ENCODE results near the gene ZYG11B.

ZYG11B gene

DNA sequence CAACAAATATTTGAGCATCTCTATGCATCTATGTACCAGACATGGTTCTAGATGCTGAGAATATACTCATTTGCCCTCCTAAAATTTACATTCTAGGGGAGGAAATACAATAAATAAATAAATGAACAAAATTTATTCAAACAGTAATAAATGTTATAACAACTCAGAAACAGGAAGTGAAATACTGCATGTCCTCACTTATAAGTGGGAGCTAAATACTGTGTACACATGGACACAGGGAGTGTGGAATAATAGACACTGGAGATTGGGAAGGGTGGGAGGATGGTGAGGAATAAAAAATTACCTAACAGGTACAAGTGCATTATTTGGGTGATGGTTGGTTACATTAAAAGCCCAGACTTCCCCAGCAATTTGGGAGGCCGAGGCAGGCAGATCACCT lies 32.4 kb upstream of the ZYG11B start:
- TF ChIP-seq, protein P1, sequence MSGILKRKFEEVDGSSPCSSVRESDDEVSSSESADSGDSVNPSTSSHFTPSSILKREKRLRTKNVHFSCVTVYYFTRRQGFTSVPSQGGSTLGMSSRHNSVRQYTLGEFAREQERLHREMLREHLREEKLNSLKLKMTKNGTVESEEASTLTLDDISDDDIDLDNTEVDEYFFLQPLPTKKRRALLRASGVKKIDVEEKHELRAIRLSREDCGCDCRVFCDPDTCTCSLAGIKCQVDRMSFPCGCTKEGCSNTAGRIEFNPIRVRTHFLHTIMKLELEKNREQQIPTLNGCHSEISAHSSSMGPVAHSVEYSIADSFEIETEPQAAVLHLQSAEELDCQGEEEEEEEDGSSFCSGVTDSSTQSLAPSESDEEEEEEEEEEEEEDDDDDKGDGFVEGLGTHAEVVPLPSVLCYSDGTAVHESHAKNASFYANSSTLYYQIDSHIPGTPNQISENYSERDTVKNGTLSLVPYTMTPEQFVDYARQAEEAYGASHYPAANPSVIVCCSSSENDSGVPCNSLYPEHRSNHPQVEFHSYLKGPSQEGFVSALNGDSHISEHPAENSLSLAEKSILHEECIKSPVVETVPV (CRISPR knock-in tag; IDR thresholded peaks at IDR 0.05), result no peak
- TF ChIP-seq ARNTL (CRISPR knock-in tag; IDR thresholded peaks at IDR 0.05; ENCODE audit: borderline replicate concordance, low read depth) (no peak), ZFP3 (CRISPR knock-in tag; IDR thresholded peaks at IDR 0.05) (no peak), ESRRG (CRISPR knock-in tag; IDR thresholded peaks at IDR 0.05) (no peak), ZNF565 (CRISPR knock-in tag; conservative IDR thresholded peaks at IDR 0.05; ENCODE audit: low read depth) (no peak), ZNF8 (CRISPR knock-in tag; IDR thresholded peaks at IDR 0.05) (no peak), BACH2 (CRISPR knock-in tag; IDR thresholded peaks at IDR 0.05; ENCODE audit: borderline replicate concordance) (no peak), CSDC2 (CRISPR knock-in tag; IDR thresholded peaks at IDR 0.05) (no peak), TOX (CRISPR knock-in tag; IDR thresholded peaks at IDR 0.05; ENCODE audit: borderline replicate concordance) (no peak), ZFP30 (CRISPR knock-in tag; IDR thresholded peaks at IDR 0.05) (no peak), SNAI2 (CRISPR knock-in tag; IDR thresholded peaks at IDR 0.05) (no peak), GLIS3 (CRISPR knock-in tag; IDR thresholded peaks at IDR 0.05) (no peak), ZNF70 (CRISPR knock-in tag; IDR thresholded peaks at IDR 0.05) (no peak), TCF4 (CRISPR knock-in tag; IDR thresholded peaks at IDR 0.05; ENCODE audit: borderline replicate concordance) (no peak), ISL1 (CRISPR knock-in tag; IDR thresholded peaks at IDR 0.05) (no peak), PPARA (CRISPR knock-in tag; IDR thresholded peaks at IDR 0.05; ENCODE audit: borderline replicate concordance) (no peak)
- TF ChIP-seq, protein P2, sequence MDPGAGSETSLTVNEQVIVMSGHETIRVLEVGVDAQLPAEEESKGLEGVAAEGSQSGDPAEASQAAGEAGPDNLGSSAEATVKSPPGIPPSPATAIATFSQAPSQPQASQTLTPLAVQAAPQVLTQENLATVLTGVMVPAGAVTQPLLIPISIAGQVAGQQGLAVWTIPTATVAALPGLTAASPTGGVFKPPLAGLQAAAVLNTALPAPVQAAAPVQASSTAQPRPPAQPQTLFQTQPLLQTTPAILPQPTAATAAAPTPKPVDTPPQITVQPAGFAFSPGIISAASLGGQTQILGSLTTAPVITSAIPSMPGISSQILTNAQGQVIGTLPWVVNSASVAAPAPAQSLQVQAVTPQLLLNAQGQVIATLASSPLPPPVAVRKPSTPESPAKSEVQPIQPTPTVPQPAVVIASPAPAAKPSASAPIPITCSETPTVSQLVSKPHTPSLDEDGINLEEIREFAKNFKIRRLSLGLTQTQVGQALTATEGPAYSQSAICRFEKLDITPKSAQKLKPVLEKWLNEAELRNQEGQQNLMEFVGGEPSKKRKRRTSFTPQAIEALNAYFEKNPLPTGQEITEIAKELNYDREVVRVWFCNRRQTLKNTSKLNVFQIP (CRISPR knock-in tag; IDR thresholded peaks at IDR 0.05; ENCODE audit: borderline replicate concordance, low read depth), result no peak
- TF ChIP-seq, protein P3, sequence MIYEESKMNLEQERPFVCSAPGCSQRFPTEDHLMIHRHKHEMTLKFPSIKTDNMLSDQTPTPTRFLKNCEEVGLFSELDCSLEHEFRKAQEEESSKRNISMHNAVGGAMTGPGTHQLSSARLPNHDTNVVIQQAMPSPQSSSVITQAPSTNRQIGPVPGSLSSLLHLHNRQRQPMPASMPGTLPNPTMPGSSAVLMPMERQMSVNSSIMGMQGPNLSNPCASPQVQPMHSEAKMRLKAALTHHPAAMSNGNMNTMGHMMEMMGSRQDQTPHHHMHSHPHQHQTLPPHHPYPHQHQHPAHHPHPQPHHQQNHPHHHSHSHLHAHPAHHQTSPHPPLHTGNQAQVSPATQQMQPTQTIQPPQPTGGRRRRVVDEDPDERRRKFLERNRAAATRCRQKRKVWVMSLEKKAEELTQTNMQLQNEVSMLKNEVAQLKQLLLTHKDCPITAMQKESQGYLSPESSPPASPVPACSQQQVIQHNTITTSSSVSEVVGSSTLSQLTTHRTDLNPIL (CRISPR knock-in tag; IDR thresholded peaks at IDR 0.05; ENCODE audit: low read depth), result no peak
- TF ChIP-seq, protein P4, sequence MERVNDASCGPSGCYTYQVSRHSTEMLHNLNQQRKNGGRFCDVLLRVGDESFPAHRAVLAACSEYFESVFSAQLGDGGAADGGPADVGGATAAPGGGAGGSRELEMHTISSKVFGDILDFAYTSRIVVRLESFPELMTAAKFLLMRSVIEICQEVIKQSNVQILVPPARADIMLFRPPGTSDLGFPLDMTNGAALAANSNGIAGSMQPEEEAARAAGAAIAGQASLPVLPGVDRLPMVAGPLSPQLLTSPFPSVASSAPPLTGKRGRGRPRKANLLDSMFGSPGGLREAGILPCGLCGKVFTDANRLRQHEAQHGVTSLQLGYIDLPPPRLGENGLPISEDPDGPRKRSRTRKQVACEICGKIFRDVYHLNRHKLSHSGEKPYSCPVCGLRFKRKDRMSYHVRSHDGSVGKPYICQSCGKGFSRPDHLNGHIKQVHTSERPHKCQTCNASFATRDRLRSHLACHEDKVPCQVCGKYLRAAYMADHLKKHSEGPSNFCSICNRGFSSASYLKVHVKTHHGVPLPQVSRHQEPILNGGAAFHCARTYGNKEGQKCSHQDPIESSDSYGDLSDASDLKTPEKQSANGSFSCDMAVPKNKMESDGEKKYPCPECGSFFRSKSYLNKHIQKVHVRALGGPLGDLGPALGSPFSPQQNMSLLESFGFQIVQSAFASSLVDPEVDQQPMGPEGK (CRISPR knock-in tag; IDR thresholded peaks at IDR 0.05; ENCODE audit: borderline replicate concordance), result no peak
- no peak for ATAC-seq

DNA sequence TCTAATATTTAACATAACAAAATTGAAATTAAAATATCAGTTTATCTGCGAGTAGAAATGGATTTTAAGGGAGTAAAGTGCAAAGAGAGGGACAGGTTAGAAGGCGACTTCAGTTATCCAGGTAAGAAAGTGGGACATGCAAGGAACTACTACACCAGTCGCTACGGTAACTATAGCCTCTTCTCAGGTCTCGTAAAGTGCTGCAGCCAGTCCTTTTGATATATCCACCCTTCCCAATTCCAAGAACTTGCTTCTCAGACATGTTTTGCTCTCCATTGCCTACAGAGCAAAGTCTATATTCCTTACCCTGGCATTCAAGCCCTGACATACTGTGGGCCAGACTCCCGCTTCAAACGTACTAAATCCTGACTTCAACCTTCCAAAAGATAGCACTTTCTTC lies 30.6 kb upstream of the ZYG11B start:
- ATAC-seq, result no peak
- no peak for TF ChIP-seq BACH2 (CRISPR knock-in tag; IDR thresholded peaks at IDR 0.05; ENCODE audit: borderline replicate concordance)
- no peak for TF ChIP-seq ZFP3 (CRISPR knock-in tag; IDR thresholded peaks at IDR 0.05)
- no peak for TF ChIP-seq ZFP30 (CRISPR knock-in tag; IDR thresholded peaks at IDR 0.05)
- TF ChIP-seq CSDC2 (CRISPR knock-in tag; IDR thresholded peaks at IDR 0.05), result no peak
- TF ChIP-seq TOX (CRISPR knock-in tag; IDR thresholded peaks at IDR 0.05; ENCODE audit: borderline replicate concordance), result no peak
- TF ChIP-seq, protein P3 (CRISPR knock-in tag; IDR thresholded peaks at IDR 0.05; ENCODE audit: low read depth), result no peak
- no peak for TF ChIP-seq OSR1 (CRISPR knock-in tag; IDR thresholded peaks at IDR 0.05)
- TF ChIP-seq, protein P4 (CRISPR knock-in tag; IDR thresholded peaks at IDR 0.05; ENCODE audit: borderline replicate concordance), result no peak
- no peak for TF ChIP-seq ISL1 (CRISPR knock-in tag; IDR thresholded peaks at IDR 0.05)
- TF ChIP-seq ZNF565 (CRISPR knock-in tag; conservative IDR thresholded peaks at IDR 0.05; ENCODE audit: low read depth), result no peak
- no peak for TF ChIP-seq ZC3H10 (CRISPR knock-in tag; IDR thresholded peaks at IDR 0.05)
- TF ChIP-seq TCF4 (CRISPR knock-in tag; IDR thresholded peaks at IDR 0.05; ENCODE audit: borderline replicate concordance), result no peak
- TF ChIP-seq, protein P1 (CRISPR knock-in tag; IDR thresholded peaks at IDR 0.05), result no peak
- no peak for TF ChIP-seq ARNTL (CRISPR knock-in tag; IDR thresholded peaks at IDR 0.05; ENCODE audit: borderline replicate concordance, low read depth)
- no peak for TF ChIP-seq GLIS3 (CRISPR knock-in tag; IDR thresholded peaks at IDR 0.05)
- TF ChIP-seq PPARA (CRISPR knock-in tag; IDR thresholded peaks at IDR 0.05; ENCODE audit: borderline replicate concordance), result no peak
- TF ChIP-seq, protein P5, sequence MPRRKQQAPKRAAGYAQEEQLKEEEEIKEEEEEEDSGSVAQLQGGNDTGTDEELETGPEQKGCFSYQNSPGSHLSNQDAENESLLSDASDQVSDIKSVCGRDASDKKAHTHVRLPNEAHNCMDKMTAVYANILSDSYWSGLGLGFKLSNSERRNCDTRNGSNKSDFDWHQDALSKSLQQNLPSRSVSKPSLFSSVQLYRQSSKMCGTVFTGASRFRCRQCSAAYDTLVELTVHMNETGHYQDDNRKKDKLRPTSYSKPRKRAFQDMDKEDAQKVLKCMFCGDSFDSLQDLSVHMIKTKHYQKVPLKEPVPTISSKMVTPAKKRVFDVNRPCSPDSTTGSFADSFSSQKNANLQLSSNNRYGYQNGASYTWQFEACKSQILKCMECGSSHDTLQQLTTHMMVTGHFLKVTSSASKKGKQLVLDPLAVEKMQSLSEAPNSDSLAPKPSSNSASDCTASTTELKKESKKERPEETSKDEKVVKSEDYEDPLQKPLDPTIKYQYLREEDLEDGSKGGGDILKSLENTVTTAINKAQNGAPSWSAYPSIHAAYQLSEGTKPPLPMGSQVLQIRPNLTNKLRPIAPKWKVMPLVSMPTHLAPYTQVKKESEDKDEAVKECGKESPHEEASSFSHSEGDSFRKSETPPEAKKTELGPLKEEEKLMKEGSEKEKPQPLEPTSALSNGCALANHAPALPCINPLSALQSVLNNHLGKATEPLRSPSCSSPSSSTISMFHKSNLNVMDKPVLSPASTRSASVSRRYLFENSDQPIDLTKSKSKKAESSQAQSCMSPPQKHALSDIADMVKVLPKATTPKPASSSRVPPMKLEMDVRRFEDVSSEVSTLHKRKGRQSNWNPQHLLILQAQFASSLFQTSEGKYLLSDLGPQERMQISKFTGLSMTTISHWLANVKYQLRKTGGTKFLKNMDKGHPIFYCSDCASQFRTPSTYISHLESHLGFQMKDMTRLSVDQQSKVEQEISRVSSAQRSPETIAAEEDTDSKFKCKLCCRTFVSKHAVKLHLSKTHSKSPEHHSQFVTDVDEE (CRISPR knock-in tag; IDR thresholded peaks at IDR 0.05), result no peak
